Gastroesophageal sphincter (tissue), 4 donors: ENCODE results near the gene STK32B. TPM values are rescaled to one million over a fixed set of nuclear protein-coding genes. Genes with fewer than 3 reads are reported as not detected.
"Not testable (repeated sequence)": the region's sequence is repeated elsewhere in the genome, so short reads cannot be mapped to it uniquely, and the experiment has no call there.

ENCODE experiments used
- ATAC-seq: fragments of 150-250 bp; one replicate; pipeline ENCODE4 v1.9.1; 2016; ENCODE audit warnings: mild to moderate bottlenecking, moderate library complexity
- H3K27ac ChIP-seq, 4 donors: fragments of 200-600 bp; sonication (generic) in 3 of 4; 1 replicate in 3 of 4; 2 replicates in 1 of 4; pipeline ENCODE4 v1.5.1; 2016 to 2019
- H3K27me3 ChIP-seq: fragments of 200-600 bp; sonication (generic); one replicate; pipeline ENCODE4 v1.5.1; 2019
- H3K36me3 ChIP-seq, 2 donors: fragments of 200-600 bp; sonication (generic); one replicate each; pipeline ENCODE4 v1.5.1; 2019; ENCODE audit warnings: control low read depth in 1 of 2
- H3K4me1 ChIP-seq, 3 donors: fragments of 200-600 bp; sonication (generic); 1 replicate in 2 of 3; 2 replicates in 1 of 3; pipeline ENCODE4 v1.5.1; 2016 to 2019; ENCODE audit warnings: control low read depth in 2 of 3
- H3K4me3 ChIP-seq, 2 donors: fragments of 200-600 bp; sonication (generic); one replicate each; pipeline ENCODE4 v1.5.1; 2019; ENCODE audit warnings: mild to moderate bottlenecking in 1 of 2, moderate library complexity in 1 of 2
- H3K9me3 ChIP-seq, 3 donors: fragments of 200-600 bp; sonication (generic); one replicate each; pipeline ENCODE4 v1.5.1; 2017 to 2019; ENCODE audit warnings: control low read depth in 2 of 3
- CTCF ChIP-seq, 4 experiments: fragments of 200-600 bp in 2 of 4; fragments of 450-650 bp in 2 of 4; sonication (generic) in 1 of 4; IDR thresholded peaks; one replicate each; pipeline ENCODE4 v1.5.1; 2017 to 2019; ENCODE audit warnings: antibody characterized with exemption in 4 of 4, mild to moderate bottlenecking in 2 of 4, moderate library complexity in 2 of 4
- EP300 ChIP-seq: sonication (generic); formaldehyde crosslinking; IDR thresholded peaks from one replicate; pipeline ENCODE4 v1.6.1; 2017; ENCODE audit warnings: antibody characterized with exemption, mild to moderate bottlenecking
- POLR2A ChIP-seq, 2 donors: fragments of 450-650 bp; IDR thresholded peaks; one replicate each; pipeline ENCODE4 v1.6.1; 2017; ENCODE audit warnings: antibody characterized with exemption in 2 of 2, mild to moderate bottlenecking in 2 of 2, moderate library complexity in 1 of 2
- POLR2AphosphoS5 ChIP-seq: sonication (generic); formaldehyde crosslinking; IDR thresholded peaks from one replicate; pipeline ENCODE4 v1.6.1; 2017; ENCODE audit warnings: antibody characterized with exemption
- WGBS, 2 donors: methylation state at CpG; one replicate each; pipeline ENCODE4 v1.1.5; 2018; ENCODE audit warnings: low coverage in 1 of 2; 5-methylcytosine and 5-hydroxymethylcytosine counted together
- total RNA-seq, 4 donors: library from RNA; depleted of rRNA; stranded (reverse); fragments of >200 nt; gene quantifications; one replicate each; pipeline ENCODE4 v1.1.0, GENCODE V29; 2016

The STK32B gene
- total RNA-seq, 4 donors from 2014 or later, result 1.9 to 5.3 (median 2.4) TPM

GRCh38 chr4:5238173-5238572, 186.9 kb downstream of the STK32B start:
- Histone ChIP-seq H3K4me1 (no peaks in the 10 kb centered on the region), H3K9me3 (no peaks in the 10 kb centered on the region), H3K27me3 (no peaks in the 10 kb centered on the region), H3K36me3 (no peaks in the 10 kb centered on the region), H3K4me3 (no peak overlapping the region), H3K27ac (no peak overlapping the region)
- no peak for TF ChIP-seq EP300
- no peak for TF ChIP-seq POLR2AphosphoS5
- TF ChIP-seq CTCF (IDR thresholded peaks at IDR 0.05), result no peak
- TF ChIP-seq POLR2A (IDR thresholded peaks at IDR 0.05), result no peak
- ATAC-seq, result no peak
- WGBS, 2 donors, result 49 to 50% methylated on average over 4 of the region's 4 CpGs

GRCh38 chr4:5247061-5247460, 195.8 kb downstream of the STK32B start:
- H3K4me1 ChIP-seq, H3K27ac ChIP-seq, H3K4me3 ChIP-seq, H3K27me3 ChIP-seq, H3K36me3 ChIP-seq, ATAC-seq: not testable (repeated sequence)
- H3K9me3 ChIP-seq, result peaks cover 0 to 16% (median 0%) of the 10 kb centered on the region in 3 donors
- 90 to 92% methylated on average over 2 to 6 of the region's 7 CpGs for WGBS, 2 donors

GRCh38 chr4:5247735-5248134, 196.5 kb downstream of the STK32B start:
- TF ChIP-seq POLR2AphosphoS5 (no peak), CTCF (IDR thresholded peaks at IDR 0.05) (no peak), EP300 (no peak), POLR2A (IDR thresholded peaks at IDR 0.05) (no peak)
- no peaks in the 10 kb centered on the region for H3K27me3 ChIP-seq
- H3K4me1 ChIP-seq, result no peaks in the 10 kb centered on the region
- 89 to 100% methylated on average over 1 of the region's 1 CpG for WGBS, 2 donors
- no peak for ATAC-seq
- H3K9me3 ChIP-seq, result peaks cover 0 to 16% (median 0%) of the 10 kb centered on the region in 3 donors
- H3K4me3 ChIP-seq, result no peak overlapping the region
- no peaks in the 10 kb centered on the region for H3K36me3 ChIP-seq
- H3K27ac ChIP-seq, result no peak overlapping the region

- Histone ChIP-seq H3K9me3 (peaks cover 0 to 16% (median 0%) of the 10 kb centered on the region in 3 donors), H3K4me3 (no peak overlapping the region), H3K27ac (no peak overlapping the region), H3K4me1 (no peaks in the 10 kb centered on the region), H3K27me3 (no peaks in the 10 kb centered on the region), H3K36me3 (no peaks in the 10 kb centered on the region)
- 67 to 90% methylated on average over 2 of the region's 2 CpGs for WGBS, 2 donors
- TF ChIP-seq POLR2A (IDR thresholded peaks at IDR 0.05) (no peak), EP300 (no peak), CTCF (IDR thresholded peaks at IDR 0.05) (no peak), POLR2AphosphoS5 (no peak)
- no peak for ATAC-seq
Observed at GRCh38 chr4:5249727-5250126, 198.4 kb downstream of the STK32B start.

- peaks cover 0 to 16% (median 0%) of the 10 kb centered on the region in 3 donors for H3K9me3 ChIP-seq
- ATAC-seq, H3K27ac ChIP-seq, H3K4me1 ChIP-seq, H3K36me3 ChIP-seq, H3K27me3 ChIP-seq, H3K4me3 ChIP-seq: not testable (repeated sequence)
- WGBS, 2 donors, result 87 to 92% methylated on average over 2 to 3 of the region's 5 CpGs
Observed at GRCh38 chr4:5250536-5250935, 199.3 kb downstream of the STK32B start.

- no peak for ATAC-seq
- Histone ChIP-seq H3K4me1 (no peaks in the 10 kb centered on the region), H3K9me3 (no peaks in the 10 kb centered on the region), H3K27me3 (no peaks in the 10 kb centered on the region), H3K27ac (no peak overlapping the region), H3K36me3 (no peaks in the 10 kb centered on the region), H3K4me3 (no peak overlapping the region)
- WGBS, 2 donors, result 13 to 69% methylated on average over 1 to 4 of the region's 4 CpGs
- no peak for TF ChIP-seq EP300
- TF ChIP-seq POLR2A (IDR thresholded peaks at IDR 0.05), result no peak
- TF ChIP-seq POLR2AphosphoS5, result no peak
- no peak for TF ChIP-seq CTCF (IDR thresholded peaks at IDR 0.05)
Observed at GRCh38 chr4:5256421-5256820, 205.1 kb downstream of the STK32B start.
